SHP77 treated with DMSO at 0.1 percent for 48 hours (cell line): ENCODE data around the gene ADPRHL1.

ENCODE experiments used
- DNase-seq: peaks from one replicate; lab custom pipeline; 2025; lab: John Stamatoyannopoulos, UW

The ADPRHL1 gene

DNA sequence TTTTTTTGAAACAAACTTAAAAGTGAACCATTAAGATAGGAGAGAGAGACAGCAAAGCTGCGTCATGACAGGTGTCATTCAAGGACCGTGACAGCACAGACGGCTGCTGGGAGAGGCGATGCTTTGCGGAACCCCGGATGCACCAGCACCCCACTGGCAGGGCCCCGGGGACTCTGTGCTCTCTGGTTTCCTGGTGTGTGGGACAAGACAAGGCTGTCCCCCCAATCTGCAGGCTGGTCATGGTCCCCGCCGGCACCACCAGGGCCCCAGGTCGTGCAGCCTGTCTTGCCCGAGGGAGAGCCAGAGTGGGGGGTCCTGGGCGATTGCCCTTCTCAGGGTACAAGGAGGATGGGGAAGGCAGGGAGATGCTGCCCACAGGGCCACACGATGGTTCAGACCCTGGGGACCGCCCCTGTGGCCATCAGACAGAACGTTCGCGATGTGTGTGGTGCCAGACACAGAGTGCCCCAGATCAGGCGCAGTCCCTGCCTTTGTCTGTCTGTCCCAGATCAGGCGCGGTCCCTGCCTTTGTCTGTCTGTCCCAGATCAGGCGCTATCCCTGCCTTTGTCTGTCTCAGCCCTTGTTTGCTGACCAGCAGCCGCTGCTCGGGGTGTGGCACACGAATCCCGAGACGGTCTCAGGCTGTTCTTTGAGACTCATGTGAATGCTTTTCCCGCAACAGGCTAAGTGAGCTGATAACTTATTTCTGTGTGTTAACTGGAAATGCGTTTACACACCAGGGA lies 36.1 kb downstream of the ADPRHL1 start:
- DNase-seq, result no peak

DNA sequence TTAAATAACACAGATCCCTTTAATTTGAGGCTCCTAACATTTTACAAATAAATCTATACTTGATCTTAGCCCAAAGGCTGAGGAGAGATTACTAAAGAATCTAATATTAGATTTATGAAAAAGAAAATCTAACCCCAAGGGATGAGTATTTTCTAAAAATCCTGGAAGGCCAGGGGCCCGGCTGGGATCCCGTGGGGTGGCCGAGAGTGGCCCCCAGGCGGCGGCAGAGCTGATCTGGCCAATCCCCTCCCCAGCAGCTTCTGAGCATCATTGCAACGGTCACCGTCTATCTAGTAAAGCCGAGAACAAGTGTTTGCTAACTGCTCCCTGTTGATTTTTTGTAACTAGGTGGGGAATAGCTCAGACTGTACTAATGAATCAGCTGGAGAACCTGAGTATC lies 37.5 kb downstream of the ADPRHL1 start:
- no peak for DNase-seq

DNA sequence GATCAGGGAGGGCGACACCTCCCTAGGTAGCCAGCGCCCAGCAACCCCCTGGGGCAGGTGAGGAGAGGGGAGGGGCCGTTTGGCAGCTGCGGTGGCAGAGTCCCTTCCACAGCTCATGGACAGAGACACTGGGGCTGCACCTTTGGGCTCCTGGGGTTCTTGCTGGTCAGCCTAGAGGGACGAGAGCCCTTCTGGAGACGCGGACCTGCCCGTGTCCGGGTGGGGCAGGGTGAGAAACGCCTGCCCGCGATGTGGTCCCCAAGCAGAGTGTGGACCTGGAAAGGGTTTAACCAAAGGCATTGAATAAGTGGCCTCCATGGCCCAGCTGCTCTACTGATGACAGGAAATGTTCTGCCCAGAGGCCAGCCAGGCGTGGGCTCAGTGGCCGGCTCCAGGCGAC lies 38.3 kb downstream of the ADPRHL1 start:
- DNase-seq, result no peak

DNA sequence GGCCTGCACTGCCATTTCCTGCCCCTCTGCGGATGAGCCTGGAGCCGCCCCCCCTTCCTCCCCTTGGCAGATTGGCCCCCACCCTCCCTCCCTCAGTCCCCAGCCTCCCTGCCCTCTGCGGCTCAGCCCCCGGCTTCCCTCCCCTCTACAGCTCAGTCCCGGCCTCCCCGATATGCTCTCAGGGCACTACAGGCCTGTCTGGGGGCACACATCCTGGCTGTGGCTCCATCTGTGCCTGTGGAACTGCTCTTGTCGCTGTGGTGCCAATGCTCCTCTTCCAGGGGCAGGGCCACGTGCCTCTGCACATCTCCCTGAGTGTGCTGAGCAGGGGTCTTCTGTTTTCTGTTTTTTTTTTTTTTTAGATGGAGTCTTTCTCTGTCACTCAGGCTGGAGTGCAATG lies 39.0 kb downstream of the ADPRHL1 start:
- no peak for DNase-seq

DNA sequence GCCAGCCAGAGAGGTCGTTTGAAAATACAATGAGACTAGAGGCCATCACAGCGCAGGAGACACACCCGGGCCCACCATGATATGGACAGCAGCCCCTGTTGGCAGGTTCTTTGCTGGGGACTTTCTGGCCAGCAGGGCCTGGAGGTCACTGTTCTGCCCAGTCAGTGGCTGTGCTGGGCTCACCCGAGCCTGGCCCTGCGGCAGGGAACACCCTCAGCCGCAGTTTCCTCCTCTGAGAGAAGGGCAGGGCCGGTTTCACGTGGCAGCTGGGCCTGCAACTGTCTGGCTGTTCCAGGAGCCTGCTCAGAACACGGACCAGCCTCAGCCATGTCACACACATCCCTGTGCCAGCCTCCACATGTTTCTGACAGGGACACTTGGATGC lies 39.4 kb downstream of the ADPRHL1 start:
- no peak for DNase-seq

DNA sequence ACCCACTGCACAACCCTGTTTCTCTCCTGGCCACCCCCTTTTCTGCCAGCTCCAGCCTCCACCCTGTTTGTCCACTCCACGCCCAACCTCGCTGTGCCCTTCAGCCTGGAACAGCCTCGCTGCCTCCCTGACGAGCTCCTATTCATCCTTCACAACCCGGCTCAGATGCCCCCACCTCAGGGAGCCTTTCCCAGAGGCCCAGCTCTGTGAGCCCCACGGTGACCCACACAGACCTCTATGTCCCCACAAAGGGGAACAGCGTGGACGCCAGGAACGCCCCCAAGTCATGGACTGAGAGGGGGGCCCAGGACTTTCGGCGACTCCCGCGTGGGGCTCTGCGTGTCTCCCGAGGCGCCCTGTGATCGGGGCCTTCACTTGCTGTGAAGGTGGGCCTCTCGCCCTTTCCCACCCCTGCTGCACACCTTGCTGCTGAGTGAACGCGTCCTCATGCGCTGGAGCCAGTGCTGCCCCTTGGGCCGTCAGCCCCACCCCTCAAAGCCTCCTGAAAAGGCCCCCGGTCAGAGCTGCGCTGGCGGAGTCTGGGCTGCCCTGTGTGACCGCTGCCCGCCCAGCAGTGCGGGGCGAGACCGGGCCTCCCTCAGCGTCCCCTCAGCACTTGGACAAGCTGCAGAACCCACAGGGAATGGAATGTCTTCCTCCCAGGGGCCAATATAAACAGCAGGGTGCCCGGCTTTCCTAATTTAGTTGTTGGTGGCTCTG lies 40.0 kb downstream of the ADPRHL1 start:
- DNase-seq, result no peak

DNA sequence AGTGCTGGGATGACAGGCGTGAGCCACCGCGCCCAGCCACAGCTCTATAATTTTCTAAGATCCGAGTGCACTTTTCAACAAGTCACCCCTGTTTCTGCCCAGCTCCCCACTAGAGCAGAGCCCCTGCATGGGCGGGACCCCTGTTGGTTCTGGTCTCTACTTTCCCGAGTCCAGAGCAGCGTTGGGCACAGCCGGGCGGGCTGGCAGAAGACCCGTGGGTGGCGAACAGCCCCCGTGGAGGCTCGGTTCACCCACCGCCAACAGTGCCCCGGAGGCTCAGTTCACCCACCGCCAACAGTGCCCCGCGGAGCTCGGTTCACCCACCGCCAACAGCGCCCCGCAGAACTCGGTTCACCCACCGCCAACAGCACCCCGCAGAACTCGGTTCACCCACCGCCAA lies 40.8 kb downstream of the ADPRHL1 start:
- DNase-seq, result no peak

DNA sequence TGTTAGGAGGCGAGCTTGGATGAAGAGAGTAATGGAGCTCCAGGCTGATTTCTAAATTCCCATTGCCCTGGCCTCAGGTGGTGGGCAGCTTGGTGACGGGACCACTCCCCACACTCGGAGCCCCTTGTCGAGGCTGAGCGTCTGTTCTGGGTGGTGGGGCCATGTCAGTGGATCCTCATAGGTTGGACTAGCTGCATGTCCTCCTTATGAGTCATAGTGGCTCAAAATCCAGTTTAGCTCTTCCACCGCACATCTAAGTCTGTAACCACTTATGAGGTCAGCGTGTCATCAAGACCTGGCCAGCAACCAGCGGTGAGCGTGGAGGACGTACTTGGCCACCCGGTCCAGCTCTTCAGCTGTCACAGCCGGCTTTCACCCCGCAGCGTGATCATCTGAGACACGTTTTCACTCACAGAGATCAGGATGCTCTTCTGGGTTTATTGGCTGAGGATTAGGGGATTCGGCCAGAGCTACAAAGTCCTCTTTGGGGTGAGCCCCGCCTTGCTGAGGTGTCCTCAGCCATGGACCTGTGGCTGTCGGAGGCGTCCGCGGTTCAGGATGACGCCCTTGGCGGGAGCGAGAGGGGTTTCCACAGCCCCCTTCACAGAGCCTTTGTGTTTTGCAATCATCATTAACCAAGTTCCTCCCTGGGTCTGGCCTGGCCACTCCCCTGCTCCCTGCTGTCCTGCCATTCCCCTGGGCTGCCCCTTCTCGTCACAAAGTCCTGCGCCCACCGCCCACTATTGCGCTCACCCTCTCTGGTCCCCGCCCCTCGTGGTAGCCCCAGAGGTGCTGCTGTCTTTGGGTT lies 41.9 kb downstream of the ADPRHL1 start:
- DNase-seq, result no peak

DNA sequence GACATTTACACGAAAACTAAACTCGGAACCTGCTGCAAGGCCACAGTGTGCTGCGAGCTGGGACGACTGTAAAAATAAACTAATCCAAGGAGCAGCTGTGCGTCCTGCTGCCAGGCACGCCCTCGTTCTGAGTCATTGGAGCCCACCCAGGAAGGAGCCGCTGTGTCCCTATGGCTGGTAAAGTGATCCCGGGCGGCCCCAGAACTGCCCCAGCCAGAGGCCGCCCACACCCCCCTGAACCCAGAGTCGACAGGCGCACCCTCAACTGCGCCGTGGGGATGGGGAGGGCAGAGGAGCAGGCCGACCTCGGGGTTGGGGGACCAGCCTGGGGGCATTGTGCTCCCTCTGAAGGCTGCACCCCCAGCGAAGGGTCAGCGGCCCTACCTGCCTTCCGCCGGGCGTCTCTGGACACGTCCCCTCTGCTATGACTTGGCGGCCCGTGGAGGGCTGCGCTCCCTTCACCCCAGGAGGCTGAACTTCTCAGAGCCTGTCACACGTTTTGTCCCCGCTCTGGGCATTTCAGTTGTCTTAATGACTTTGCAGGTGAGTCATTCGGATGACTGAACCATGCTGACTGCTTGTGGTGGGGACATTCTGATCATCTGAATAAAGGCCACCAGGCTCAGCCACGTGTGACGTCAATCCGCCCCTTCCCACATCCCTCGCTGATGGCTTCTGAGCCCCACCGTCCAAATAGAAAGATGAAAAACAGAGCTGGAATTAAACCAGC lies 42.7 kb downstream of the ADPRHL1 start:
- no peak for DNase-seq

DNA sequence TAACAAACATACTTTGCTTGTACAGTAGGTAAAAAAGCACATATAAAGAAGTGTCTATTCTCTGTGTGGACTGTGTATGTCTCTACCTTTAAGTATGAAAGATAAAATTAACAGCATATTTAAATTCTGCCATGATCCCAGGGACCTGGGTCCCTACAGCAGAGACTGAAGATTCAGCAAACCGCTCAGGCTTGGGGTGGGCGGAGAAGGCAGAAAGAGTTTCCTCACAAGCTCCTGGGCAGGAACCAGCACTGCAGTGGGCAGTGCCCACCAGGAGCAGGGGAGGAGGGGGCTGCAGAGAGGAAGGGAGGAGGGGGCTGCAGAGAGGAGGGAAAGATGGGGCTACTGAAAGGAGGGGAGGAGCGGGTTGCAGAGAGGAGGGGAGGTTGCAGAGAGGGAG lies 44.7 kb downstream of the ADPRHL1 start:
- no peak for DNase-seq

DNA sequence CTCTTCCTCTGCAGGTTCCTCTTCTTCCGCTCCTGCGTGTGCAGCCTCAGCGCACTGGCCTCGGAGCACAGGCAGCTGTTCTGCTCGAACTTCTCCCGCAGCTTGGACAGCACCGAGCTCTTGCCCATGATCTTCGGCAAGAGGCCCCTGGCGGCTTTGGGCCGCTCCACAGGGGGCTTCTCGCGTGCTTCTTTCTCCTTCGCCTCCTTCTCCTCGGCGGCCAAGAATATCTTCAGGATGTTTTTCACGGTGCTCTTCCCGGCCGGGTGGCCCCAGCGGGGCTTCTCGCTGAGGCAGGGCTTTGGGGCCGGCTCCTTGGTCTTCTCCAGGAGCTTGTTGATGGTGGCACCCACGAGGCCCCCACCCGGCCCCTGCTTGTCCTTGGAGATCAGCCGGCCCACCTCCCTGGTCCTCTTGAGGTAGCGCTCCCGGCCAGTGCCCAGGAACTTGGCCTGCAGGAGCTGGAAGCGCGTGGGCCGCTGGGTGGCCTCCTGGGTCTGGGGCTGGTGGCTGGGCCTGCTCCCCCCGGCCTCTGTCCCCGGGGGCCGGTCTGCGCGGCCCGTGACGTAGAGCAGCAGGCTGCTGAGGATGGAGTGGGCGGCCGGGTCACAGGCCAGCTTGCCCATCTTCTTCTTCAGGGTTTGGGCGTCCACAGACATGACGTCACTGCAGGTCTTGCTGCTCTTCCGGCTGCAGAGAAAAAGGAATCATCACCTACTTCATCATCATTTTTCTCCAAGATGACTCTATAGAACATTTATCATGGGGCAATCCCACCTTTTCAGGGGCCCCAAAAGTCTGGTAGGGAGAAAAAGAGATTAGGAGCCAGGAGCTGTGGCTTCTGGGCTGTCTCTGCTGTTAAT lies 45.5 kb downstream of the ADPRHL1 start:
- no peak for DNase-seq

DNA sequence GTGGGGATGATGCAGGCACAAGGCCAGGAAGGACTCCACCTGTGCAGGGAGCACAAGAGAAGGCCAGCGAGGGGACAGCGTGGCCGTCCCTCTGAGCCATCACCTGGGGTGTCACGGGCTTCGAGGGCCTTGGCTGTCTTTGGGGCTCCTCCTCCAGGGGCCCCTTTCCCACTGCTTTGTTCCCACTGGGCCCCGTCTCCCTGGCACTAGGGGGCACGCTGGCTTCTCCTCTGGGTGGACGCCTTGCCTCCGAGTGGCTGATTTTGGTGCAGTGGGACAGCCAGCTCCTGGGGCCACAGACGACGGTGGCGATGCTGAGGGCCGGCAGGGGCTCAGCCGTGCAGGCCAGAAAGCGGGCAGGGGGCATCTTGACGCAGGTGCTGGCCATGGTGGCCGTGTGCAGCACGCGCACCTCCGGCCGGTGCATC lies 46.2 kb downstream of the ADPRHL1 start:
- no peak for DNase-seq

DNA sequence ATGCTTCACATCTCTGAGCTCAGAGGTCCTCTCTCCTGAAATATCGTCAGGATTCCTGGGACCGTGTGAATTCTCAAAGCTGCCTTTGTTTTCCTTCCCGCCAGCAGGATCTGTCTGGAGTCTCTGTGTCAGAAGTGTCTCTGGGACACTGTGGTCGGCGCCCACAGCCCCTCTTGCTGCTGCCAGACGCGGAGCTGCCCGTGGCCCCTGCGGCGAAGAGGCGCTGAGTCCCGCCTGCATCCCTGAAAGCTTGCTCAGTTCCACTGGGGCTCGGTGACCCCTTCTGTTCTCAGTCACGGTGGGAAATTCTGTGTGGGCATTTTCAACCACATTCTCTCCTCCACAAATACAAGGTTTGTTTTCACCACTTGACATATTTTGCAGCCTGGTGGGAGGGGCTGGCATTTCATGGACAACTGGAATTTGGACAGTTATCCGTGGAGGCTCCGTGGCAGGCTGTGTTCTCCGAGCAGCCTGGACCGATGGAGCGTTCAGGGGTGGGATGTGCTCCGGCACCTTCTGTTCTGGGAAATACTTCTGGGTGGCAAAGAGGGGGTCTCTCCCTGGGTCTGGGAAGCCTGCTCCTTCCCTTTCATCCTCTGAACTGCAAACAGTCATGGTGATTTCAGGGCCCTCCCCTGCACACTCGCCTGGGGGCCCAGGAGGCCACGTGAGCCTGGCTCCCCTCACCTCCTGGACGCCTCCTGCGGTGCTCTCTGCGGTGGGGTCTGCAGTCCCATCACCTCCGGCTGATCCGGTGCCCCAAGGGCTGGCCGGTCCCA lies 46.8 kb downstream of the ADPRHL1 start:
- no peak for DNase-seq

DNA sequence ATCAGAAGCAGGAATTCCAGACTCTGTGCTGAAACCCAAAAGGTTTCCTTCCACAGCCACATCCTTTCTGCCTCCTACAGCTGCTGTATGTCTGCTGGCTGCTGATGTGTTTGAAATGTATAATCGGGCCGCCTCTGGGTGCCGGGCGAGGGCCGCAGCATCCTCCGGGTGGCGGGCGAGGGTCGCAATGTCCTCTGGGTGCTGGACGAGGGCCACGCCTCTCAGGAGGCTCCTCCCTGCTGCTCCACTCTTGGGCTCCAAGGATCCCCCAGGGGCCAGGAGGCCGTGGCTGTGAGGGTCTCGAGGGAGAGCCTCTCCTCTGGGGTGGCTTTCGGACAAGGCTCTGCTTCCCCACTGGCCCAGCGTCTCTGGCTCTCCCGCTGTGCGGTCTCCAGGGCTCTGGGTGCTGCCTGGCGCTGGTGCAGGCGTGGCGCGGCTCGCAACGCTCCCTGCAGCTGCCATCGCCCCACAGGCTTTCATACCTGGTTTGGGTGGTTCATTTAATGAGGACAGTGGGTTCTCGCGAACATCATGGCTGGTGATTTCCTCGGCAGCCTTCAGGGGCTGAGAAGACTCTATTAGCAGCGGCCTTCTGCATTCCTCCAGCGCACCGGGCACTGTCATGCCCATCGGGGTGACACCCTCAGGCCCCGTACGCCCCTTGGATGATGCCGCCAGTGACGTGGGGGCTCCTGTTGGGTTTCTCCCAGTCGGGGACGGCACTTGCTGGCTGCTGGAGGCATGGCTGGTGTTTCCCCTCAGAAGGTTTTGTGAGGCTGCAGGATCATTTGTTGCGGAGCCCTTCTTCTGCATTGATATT lies 47.6 kb downstream of the ADPRHL1 start:
- peak; percentile 83 for DNase-seq

DNA sequence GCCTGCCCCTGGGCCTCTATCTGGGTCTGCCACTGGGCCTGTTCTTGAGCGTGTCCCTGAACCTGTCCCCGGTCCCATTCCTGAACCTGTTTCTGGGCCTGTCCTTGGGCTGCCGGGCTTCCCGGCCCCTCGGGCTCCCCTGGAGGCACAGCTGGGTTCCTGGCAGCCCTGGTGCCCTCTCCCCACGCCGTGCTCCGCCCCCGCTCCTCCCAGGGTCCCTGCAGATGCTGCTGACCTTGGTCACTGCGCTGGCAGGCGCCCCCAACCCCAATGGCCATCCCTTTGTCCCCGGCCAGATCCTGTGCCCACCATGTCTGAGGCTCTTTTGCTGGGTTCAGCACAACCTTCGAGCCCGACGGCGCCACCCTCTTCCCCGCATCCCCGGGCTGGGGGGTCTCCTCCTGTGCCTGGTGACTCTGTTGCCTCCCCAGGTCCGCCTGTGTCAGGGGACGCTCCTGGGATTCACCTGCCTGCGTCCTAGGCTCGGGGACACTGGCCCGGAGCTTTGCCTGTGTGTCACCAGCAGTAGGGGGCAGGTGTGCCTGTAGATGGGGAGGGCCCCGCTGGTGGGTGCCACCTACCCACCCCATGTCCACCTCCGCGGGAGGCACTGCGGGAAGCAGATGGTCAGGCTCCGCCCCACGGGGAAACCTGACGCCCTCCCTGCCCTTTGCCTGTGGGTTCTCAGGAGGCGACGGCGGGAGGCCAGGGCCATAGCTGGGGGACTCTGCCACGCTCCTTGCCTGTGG lies 48.4 kb downstream of the ADPRHL1 start:
- DNase-seq, result peak; percentile 83

DNA sequence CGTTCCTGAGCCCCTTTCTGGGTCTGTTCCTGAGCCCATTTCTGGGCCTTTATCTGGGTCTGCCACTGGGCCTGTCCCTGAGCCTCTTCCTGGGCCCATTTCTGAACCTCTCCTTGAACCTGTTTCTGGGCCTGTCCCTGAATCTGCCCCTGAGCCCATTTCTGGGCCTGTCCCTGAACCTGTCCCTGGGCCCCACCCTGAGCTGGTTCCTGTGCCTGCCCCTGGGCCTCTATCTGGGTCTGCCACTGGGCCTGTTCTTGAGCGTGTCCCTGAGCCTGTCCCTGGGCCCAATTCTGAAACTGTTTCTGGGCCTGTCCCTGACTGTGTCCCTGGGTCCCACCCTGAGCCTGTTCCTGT lies 48.9 kb downstream of the ADPRHL1 start:
- DNase-seq, result no peak

DNA sequence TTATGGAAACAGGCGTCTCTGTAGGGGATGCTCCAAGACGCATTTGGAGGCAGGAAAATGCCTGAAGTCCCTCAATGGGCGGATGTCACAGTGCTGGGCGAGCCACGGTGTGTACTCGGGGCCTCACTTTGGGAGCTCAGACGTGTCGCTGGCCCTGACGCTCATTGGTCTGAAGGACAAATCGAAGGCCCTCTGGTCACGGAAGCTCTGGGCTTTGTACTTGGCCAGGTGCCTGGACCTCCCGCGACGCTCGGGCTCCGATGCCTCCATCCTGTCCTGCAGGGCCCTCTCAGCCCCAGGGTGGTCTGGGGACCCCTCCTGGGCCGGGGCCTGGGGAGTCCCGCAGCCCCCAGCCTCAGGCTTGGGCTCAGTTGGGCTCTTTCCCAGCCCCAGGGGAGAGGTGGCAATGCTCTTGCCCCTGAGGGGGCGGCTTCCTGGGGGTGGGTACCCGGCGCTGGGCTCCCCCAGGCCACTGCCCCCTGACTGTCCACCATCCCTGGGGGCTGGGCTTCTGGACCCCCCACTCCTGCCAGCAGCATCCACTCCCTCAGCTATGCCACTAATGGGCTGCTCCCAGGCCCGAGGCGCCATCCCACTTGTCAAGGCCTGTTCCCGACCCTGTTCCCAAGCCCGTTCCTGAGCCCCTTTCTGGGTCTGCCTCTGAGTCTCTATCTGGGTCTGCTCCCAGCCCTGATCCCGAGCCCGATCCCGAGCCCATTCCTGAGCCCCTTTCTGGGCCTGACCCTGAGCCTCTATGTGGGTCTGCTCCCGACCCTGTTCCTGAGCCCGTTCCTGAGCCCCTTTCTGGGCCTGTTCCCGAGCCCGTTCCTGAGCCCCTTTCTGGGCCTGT lies 49.8 kb downstream of the ADPRHL1 start:
- no peak for DNase-seq
